H9 (cell line): ENCODE data around the gene AK5. TPM values are rescaled to one million over a fixed set of nuclear protein-coding genes. Genes with fewer than 3 reads are reported as not detected.

Experiments used
- DNase-seq: peaks from one replicate; pipeline ENCODE4 v3.0.0-alpha.2; 2017
- H2AFZ ChIP-seq: one replicate; pipeline ENCODE4 v1.6.1; 2013; ENCODE audit warnings: mild to moderate bottlenecking, low read length, control low read depth, moderate library complexity
- H2AK5ac ChIP-seq: 2 replicates; pipeline ENCODE4 v1.6.1; 2013; ENCODE audit warnings: low read length, control low read depth, mixed read lengths; ENCODE audit not compliant: insufficient read length
- H2BK120ac ChIP-seq: one replicate; pipeline ENCODE4 v1.6.1; 2013; ENCODE audit warnings: low read depth, mild to moderate bottlenecking, low read length, control low read depth, inconsistent platforms; ENCODE audit not compliant: poor library complexity, severe bottlenecking
- H2BK12ac ChIP-seq: 2 replicates; pipeline ENCODE4 v1.6.1; 2013; ENCODE audit warnings: low read length, control low read depth, mixed read lengths, low read depth; ENCODE audit not compliant: insufficient read length
- H2BK15ac ChIP-seq: 2 replicates; pipeline ENCODE4 v1.6.1; 2013; ENCODE audit warnings: low read depth, low read length, control low read depth
- H2BK20ac ChIP-seq: one replicate; pipeline ENCODE4 v1.6.1; 2013; ENCODE audit warnings: low read depth, mild to moderate bottlenecking, low read length, control low read depth, inconsistent platforms; ENCODE audit not compliant: poor library complexity, severe bottlenecking
- H2BK5ac ChIP-seq: 2 replicates; pipeline ENCODE4 v1.6.1; 2013; ENCODE audit warnings: low read length, control low read depth, mixed read lengths; ENCODE audit not compliant: insufficient read length
- H3K14ac ChIP-seq: 2 replicates; pipeline ENCODE4 v1.6.1; 2013; ENCODE audit warnings: low read length, control low read depth; ENCODE audit not compliant: insufficient read depth
- H3K18ac ChIP-seq: 2 replicates; pipeline ENCODE4 v1.6.1; 2013; ENCODE audit warnings: low read depth, mild to moderate bottlenecking, mixed read lengths, low read length, control low read depth; ENCODE audit not compliant: insufficient read length
- H3K23ac ChIP-seq: 2 replicates; pipeline ENCODE4 v1.6.1; 2013; ENCODE audit warnings: low read length, control low read depth, mixed read lengths, low read depth; ENCODE audit not compliant: insufficient read length
- H3K23me2 ChIP-seq: 2 replicates; pipeline ENCODE4 v1.6.1; 2013; ENCODE audit warnings: low read depth, mild to moderate bottlenecking, mixed read lengths, low read length, control low read depth; ENCODE audit not compliant: insufficient read length, poor library complexity, severe bottlenecking
- H3K27ac ChIP-seq: 2 replicates; pipeline ENCODE4 v1.5.1; 2013; ENCODE audit warnings: low read length, control low read depth, mixed read lengths, low read depth; ENCODE audit not compliant: insufficient read length
- H3K27me3 ChIP-seq: 2 replicates; pipeline ENCODE4 v1.6.1; 2013; ENCODE audit warnings: low read length, control low read depth, inconsistent platforms; ENCODE audit not compliant: insufficient read depth
- H3K4ac ChIP-seq: 2 replicates; pipeline ENCODE4 v1.6.1; 2013; ENCODE audit warnings: low read depth, mild to moderate bottlenecking, control low read depth, inconsistent platforms, low read length, moderate library complexity
- H3K4me1 ChIP-seq: 2 replicates; pipeline ENCODE4 v1.6.1; 2013; ENCODE audit warnings: low read length, control low read depth, inconsistent platforms; ENCODE audit not compliant: insufficient read depth
- H3K4me2 ChIP-seq: 2 replicates; pipeline ENCODE4 v1.6.1; 2013; ENCODE audit warnings: low read length, control low read depth, mixed read lengths; ENCODE audit not compliant: insufficient read length, insufficient read depth
- H3K56ac ChIP-seq: 2 replicates; pipeline ENCODE4 v1.6.1; 2013; ENCODE audit warnings: low read depth, mild to moderate bottlenecking, mixed read lengths, low read length, control low read depth; ENCODE audit not compliant: insufficient read length
- H3K79me1 ChIP-seq: 2 replicates; pipeline ENCODE4 v1.6.1; 2013; ENCODE audit warnings: low read depth, mild to moderate bottlenecking, moderate library complexity, low read length, control low read depth, inconsistent platforms; ENCODE audit not compliant: insufficient read depth, poor library complexity, severe bottlenecking
- H3K79me2 ChIP-seq: 2 replicates; pipeline ENCODE4 v1.6.1; 2013; ENCODE audit warnings: low read length, control low read depth, inconsistent platforms; ENCODE audit not compliant: insufficient read depth
- H3K9ac ChIP-seq: 2 replicates; pipeline ENCODE4 v1.6.1; 2013; ENCODE audit warnings: low read length, control low read depth, mixed read lengths; ENCODE audit not compliant: insufficient read length; ENCODE audit errors: extremely low read depth
- H3K9me3 ChIP-seq: one replicate; pipeline ENCODE4 v1.6.1; 2013; ENCODE audit warnings: low read depth, low read length, inconsistent platforms; ENCODE audit not compliant: control insufficient read depth
- H3T11ph ChIP-seq: one replicate; pipeline ENCODE4 v1.6.1; 2013; ENCODE audit warnings: mild to moderate bottlenecking, low read length, control low read depth, inconsistent platforms
- H4K20me1 ChIP-seq: one replicate; pipeline ENCODE4 v1.6.1; 2013; ENCODE audit not compliant: control insufficient read depth, insufficient read length, insufficient read depth
- H4K5ac ChIP-seq: 2 replicates; pipeline ENCODE4 v1.6.1; 2013; ENCODE audit warnings: low read depth, mild to moderate bottlenecking, mixed read lengths, low read length, control low read depth; ENCODE audit not compliant: insufficient read length
- H4K8ac ChIP-seq: replicated peaks from 2 replicates; pipeline ENCODE4 v1.6.1; 2013; ENCODE audit warnings: low read length, control low read depth, mixed read lengths, low read depth; ENCODE audit not compliant: insufficient read length
- H4K91ac ChIP-seq: 2 replicates; pipeline ENCODE4 v1.6.1; 2013; ENCODE audit warnings: low read depth, mild to moderate bottlenecking, moderate library complexity, mixed read lengths, low read length, control low read depth; ENCODE audit not compliant: insufficient read length
- H3K27ac Mint-ChIP-seq, 3 experiments: 2 replicates in 2 of 3; 3 replicates in 1 of 3; pipeline ENCODE4 v1.8.0; 2020 to 2021; ENCODE audit warnings: mixed read lengths in 3 of 3, mild to moderate bottlenecking in 1 of 3, moderate library complexity in 1 of 3
- H3K27me3 Mint-ChIP-seq: 2 replicates; pipeline ENCODE4 v1.8.0; 2021; ENCODE audit warnings: low read depth, mild to moderate bottlenecking, moderate library complexity, mixed read lengths
- H3K36me3 Mint-ChIP-seq, 3 experiments: 2 replicates in 2 of 3; 3 replicates in 1 of 3; pipeline ENCODE4 v1.8.0; 2020 to 2021; ENCODE audit warnings: low read depth in 3 of 3, mixed read lengths in 3 of 3; ENCODE audit not compliant: insufficient read depth in 1 of 3
- H3K4me1 Mint-ChIP-seq, 2 experiments: 2 replicates each; pipeline ENCODE4 v1.8.0; 2020; ENCODE audit warnings: mixed read lengths in 2 of 2
- H3K4me3 Mint-ChIP-seq, 2 experiments: 2 replicates in 1 of 2; 3 replicates in 1 of 2; pipeline ENCODE4 v1.8.0; 2020 to 2021; ENCODE audit warnings: mild to moderate bottlenecking in 2 of 2, mixed read lengths in 2 of 2, moderate library complexity in 1 of 2
- H3K9me3 Mint-ChIP-seq, 2 experiments: 2 replicates in 1 of 2; 3 replicates in 1 of 2; pipeline ENCODE4 v1.8.0; 2020; ENCODE audit warnings: mild to moderate bottlenecking in 2 of 2, mixed read lengths in 2 of 2, moderate library complexity in 1 of 2
- CTCF ChIP-seq: fragments of 200-600 bp; sonication (generic); conservative IDR thresholded peaks from 3 replicates; pipeline ENCODE4 v1.8.0; 2021; ENCODE audit warnings: antibody characterized with exemption, mild to moderate bottlenecking
- WGBS: extraction: QIAGEN DNeasy Blood & Tissue Kit; methylation state at CpG from one replicate; pipeline ENCODE4 v1.1.7; 2013; ENCODE audit warnings: missing lambda C conversion rate, low lambda C conversion rate, mixed read lengths; ENCODE audit not compliant: insufficient read length; ENCODE audit errors: extremely low coverage; 5-methylcytosine and 5-hydroxymethylcytosine counted together
- total RNA-seq: library from RNA; stranded (reverse); gene quantifications from 2 replicates; pipeline ENCODE4 v1.2.1, GENCODE V29; 2021

Gene AK5
- total RNA-seq, 1 experiment from 2014 or later: 2.5 TPM

DNA sequence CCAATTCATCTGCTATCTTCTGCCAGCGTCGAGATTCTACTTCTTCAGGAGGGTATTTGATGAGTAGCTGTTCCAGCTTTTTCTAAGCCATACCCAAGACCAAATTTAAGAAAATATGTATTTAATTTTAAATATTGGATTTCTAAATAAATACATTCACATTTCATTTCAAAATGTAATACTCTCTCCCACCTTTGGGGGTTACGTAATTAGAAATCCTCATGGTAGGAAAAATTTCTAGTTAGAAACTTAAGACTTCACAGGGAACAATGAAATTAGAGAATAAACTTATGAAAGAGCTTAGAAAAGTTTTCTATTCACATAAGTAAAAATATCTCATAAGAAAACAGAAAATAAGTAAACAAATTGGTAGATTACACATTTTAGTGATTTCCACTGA, 297.7 kb downstream of the AK5 start:
- Histone ChIP-seq H3K18ac (no peak overlapping the region), H4K91ac (no peak overlapping the region), H3K23ac (no peak overlapping the region), H3T11ph (no peak overlapping the region), H3K79me1 (no peaks in the 10 kb centered on the region), H2BK12ac (no peak overlapping the region), H3K27ac (no peak overlapping the region), H4K20me1 (no peaks in the 10 kb centered on the region), H3K56ac (no peak overlapping the region), H2AK5ac (no peak overlapping the region), H3K23me2 (no peaks in the 10 kb centered on the region), H2BK20ac (no peak overlapping the region), H4K8ac (no peak overlapping the region), H2AFZ (no peak overlapping the region), H2BK5ac (no peak overlapping the region), H2BK15ac (no peak overlapping the region), H3K27me3 (no peaks in the 10 kb centered on the region), H3K14ac (no peak overlapping the region), H3K79me2 (no peaks in the 10 kb centered on the region), H2BK120ac (no peak overlapping the region), H3K4me1 (no peaks in the 10 kb centered on the region), H4K5ac (no peak overlapping the region), H3K9me3 (no peaks in the 10 kb centered on the region), H3K4ac (no peak overlapping the region), H3K4me2 (no peak overlapping the region), H3K9ac (no peak overlapping the region)
- WGBS: no CpG with 5 or more reads among the region's 3 CpGs
- Mint-ChIP-seq H3K4me1 (no peaks in the 10 kb centered on the region), H3K36me3 (peaks cover 3 to 47% (median 34%) of the 10 kb centered on the region in 3 experiments; a peak in 6 of 7 replicates), H3K9me3 (no peaks in the 10 kb centered on the region), H3K27me3 (no peaks in the 10 kb centered on the region), H3K27ac (no peak overlapping the region), H3K4me3 (no peak overlapping the region)
- no peak; the same call in 2 of the 3 replicates for TF ChIP-seq CTCF
- DNase-seq: no peak
